Subcutaneous abdominal adipose tissue (tissue), 5 donors: ENCODE measurements around the gene PRDM9.

ENCODE experiments used
- H3K27ac ChIP-seq: one replicate; pipeline ENCODE4 v1.7.0; 2013; ENCODE audit warnings: low read depth, mild to moderate bottlenecking, inconsistent platforms, low read length, moderate library complexity
- H3K27me3 ChIP-seq, 5 donors: one replicate each; pipeline ENCODE4 v1.7.0; 2013; ENCODE audit warnings: low read length in 5 of 5, inconsistent platforms in 1 of 5; ENCODE audit not compliant: control insufficient read depth in 5 of 5, insufficient read depth in 4 of 5
- H3K36me3 ChIP-seq, 5 donors: one replicate each; pipeline ENCODE4 v1.7.0; 2013; ENCODE audit warnings: low read length in 5 of 5; ENCODE audit not compliant: control insufficient read depth in 5 of 5, insufficient read depth in 5 of 5
- H3K4me1 ChIP-seq, 5 donors: one replicate each; pipeline ENCODE4 v1.7.0; 2013; ENCODE audit warnings: low read length in 5 of 5, mild to moderate bottlenecking in 3 of 5, moderate library complexity in 1 of 5; ENCODE audit not compliant: control insufficient read depth in 5 of 5, insufficient read depth in 5 of 5
- H3K4me3 ChIP-seq, 5 donors: one replicate each; pipeline ENCODE4 v1.7.0; 2013; ENCODE audit warnings: low read length in 5 of 5, low read depth in 1 of 5
- H3K9ac ChIP-seq, 5 donors: one replicate each; pipeline ENCODE4 v1.7.0; 2013; ENCODE audit warnings: low read length in 5 of 5, mild to moderate bottlenecking in 4 of 5, moderate library complexity in 3 of 5
- H3K9me3 ChIP-seq, 5 donors: one replicate each; pipeline ENCODE4 v1.7.0; 2013; ENCODE audit warnings: low read length in 5 of 5; ENCODE audit not compliant: control insufficient read depth in 5 of 5
- donor health status: healthy.
- donor health status: healthy.
- donor health status: healthy.
- donor health status: healthy.
- donor health status: healthy.

Gene PRDM9

GRCh38 chr5:23507278-23507685 lies at the start of gene PRDM9:
PRDM9 (plus strand) TSS chr5:23507609; CDS start chr5:23509034, 1,425 bp downstream.
- Histone ChIP-seq H3K27me3 (no peaks in the 10 kb centered on the region), H3K9ac (no peak within 1 kb of the TSS), H3K27ac (no peak within 1 kb of the TSS), H3K9me3 (peaks cover 0 to 2% (median 0%) of the 10 kb centered on the region in 5 donors), H3K4me1 (no peaks in the 10 kb centered on the region), H3K4me3 (peak within 1 kb of the TSS in 4 of 5 donors; percentile 16 to 50 (median 35)), H3K36me3 (no peaks in the 10 kb centered on the region)

GRCh38 chr5:23457780-23458179 lies 49.6 kb upstream of the PRDM9 start:
- H3K4me1 ChIP-seq, result no peaks in the 10 kb centered on the region
- H3K36me3 ChIP-seq, result no peaks in the 10 kb centered on the region
- H3K9me3 ChIP-seq, result no peaks in the 10 kb centered on the region
- H3K9ac ChIP-seq, result no peak overlapping the region
- H3K27ac ChIP-seq, result no peak overlapping the region
- no peaks in the 10 kb centered on the region for H3K27me3 ChIP-seq
- H3K4me3 ChIP-seq, result no peak overlapping the region

- H3K9ac ChIP-seq, result no peak overlapping the region
- H3K27ac ChIP-seq, result no peak overlapping the region
- H3K4me1 ChIP-seq, result no peaks in the 10 kb centered on the region
- no peaks in the 10 kb centered on the region for H3K36me3 ChIP-seq
- H3K9me3 ChIP-seq, result no peaks in the 10 kb centered on the region
- no peak overlapping the region for H3K4me3 ChIP-seq
- no peaks in the 10 kb centered on the region for H3K27me3 ChIP-seq
Measured at GRCh38 chr5:23459214-23459613, 48.2 kb upstream of the PRDM9 start.

GRCh38 chr5:23461576-23461975 lies 45.8 kb upstream of the PRDM9 start:
- no peak overlapping the region for H3K9ac ChIP-seq
- H3K27ac ChIP-seq, result no peak overlapping the region
- peaks cover 0 to 3% (median 3%) of the 10 kb centered on the region in 5 donors for H3K9me3 ChIP-seq
- H3K4me3 ChIP-seq, result no peak overlapping the region
- no peaks in the 10 kb centered on the region for H3K36me3 ChIP-seq
- H3K27me3 ChIP-seq, result no peaks in the 10 kb centered on the region
- peaks cover 0 to 3% (median 0%) of the 10 kb centered on the region in 5 donors for H3K4me1 ChIP-seq

GRCh38 chr5:23466401-23466912 lies 41.0 kb upstream of the PRDM9 start:
- Histone ChIP-seq H3K4me1 (peaks cover 0 to 4% (median 0%) of the 10 kb centered on the region in 5 donors), H3K4me3 (no peak overlapping the region), H3K9ac (no peak overlapping the region), H3K27me3 (no peaks in the 10 kb centered on the region), H3K9me3 (peaks cover 0 to 6% (median 3%) of the 10 kb centered on the region in 5 donors), H3K27ac (no peak overlapping the region), H3K36me3 (no peaks in the 10 kb centered on the region)

- Histone ChIP-seq H3K27me3 (no peaks in the 10 kb centered on the region), H3K27ac (no peak overlapping the region), H3K36me3 (no peaks in the 10 kb centered on the region), H3K9me3 (peaks cover 0 to 6% (median 3%) of the 10 kb centered on the region in 5 donors), H3K9ac (no peak overlapping the region), H3K4me3 (no peak overlapping the region), H3K4me1 (peaks cover 0 to 4% (median 0%) of the 10 kb centered on the region in 5 donors)
Measured at GRCh38 chr5:23468658-23469057, 38.8 kb upstream of the PRDM9 start.

GRCh38 chr5:23473915-23474314 lies 33.5 kb upstream of the PRDM9 start:
- H3K27ac ChIP-seq, result no peak overlapping the region
- H3K9ac ChIP-seq, result no peak overlapping the region
- H3K36me3 ChIP-seq, result no peaks in the 10 kb centered on the region

GRCh38 chr5:23474315-23474714 lies 33.1 kb upstream of the PRDM9 start:
- Histone ChIP-seq H3K27me3 (no peaks in the 10 kb centered on the region), H3K36me3 (no peaks in the 10 kb centered on the region), H3K27ac (no peak overlapping the region), H3K9ac (no peak overlapping the region), H3K9me3 (no peaks in the 10 kb centered on the region), H3K4me3 (no peak overlapping the region), H3K4me1 (no peaks in the 10 kb centered on the region)

More at GRCh38 chr5:23473915-23474314, 33.5 kb upstream of the PRDM9 start:
- no peaks in the 10 kb centered on the region for H3K9me3 ChIP-seq
- H3K4me1 ChIP-seq, result no peaks in the 10 kb centered on the region
- H3K27me3 ChIP-seq, result no peaks in the 10 kb centered on the region
- no peak overlapping the region for H3K4me3 ChIP-seq

- H3K9me3 ChIP-seq, result no peaks in the 10 kb centered on the region
- H3K36me3 ChIP-seq, result no peaks in the 10 kb centered on the region
- H3K27me3 ChIP-seq, result no peaks in the 10 kb centered on the region
- no peak overlapping the region for H3K9ac ChIP-seq
- H3K4me1 ChIP-seq, result no peaks in the 10 kb centered on the region
- no peak overlapping the region for H3K27ac ChIP-seq
- no peak overlapping the region for H3K4me3 ChIP-seq
Measured at GRCh38 chr5:23476580-23476979, 30.8 kb upstream of the PRDM9 start.

GRCh38 chr5:23482642-23483041 lies 24.8 kb upstream of the PRDM9 start:
- Histone ChIP-seq H3K27ac (no peak overlapping the region), H3K27me3 (no peaks in the 10 kb centered on the region), H3K9ac (no peak overlapping the region), H3K9me3 (peaks cover 0 to 4% (median 0%) of the 10 kb centered on the region in 5 donors), H3K4me1 (no peaks in the 10 kb centered on the region), H3K36me3 (no peaks in the 10 kb centered on the region), H3K4me3 (no peak overlapping the region)
